Osteocyte (in vitro differentiated cells): ENCODE measurements around the gene SPEG. TPM values are rescaled to one million over a fixed set of nuclear protein-coding genes. Genes with fewer than 3 reads are reported as not detected.

Experiments used
- DNase-seq: peaks from one replicate; pipeline ENCODE4 v3.0.0; 2021; ENCODE audit warnings: mixed read lengths; ENCODE audit not compliant: unreplicated experiment; ENCODE audit errors: extremely low spot score
- H3K27ac Mint-ChIP-seq: one replicate; pipeline ENCODE4 v1.8.0; 2021; ENCODE audit warnings: mild to moderate bottlenecking, mixed read lengths; ENCODE audit not compliant: unreplicated experiment
- H3K27me3 Mint-ChIP-seq: one replicate; pipeline ENCODE4 v1.8.0; 2021; ENCODE audit warnings: mixed read lengths; ENCODE audit not compliant: unreplicated experiment
- H3K36me3 Mint-ChIP-seq: one replicate; pipeline ENCODE4 v1.8.0; 2021; ENCODE audit warnings: mixed read lengths; ENCODE audit not compliant: unreplicated experiment
- H3K4me1 Mint-ChIP-seq: one replicate; pipeline ENCODE4 v1.8.0; 2021; ENCODE audit warnings: mixed read lengths; ENCODE audit not compliant: unreplicated experiment
- H3K4me3 Mint-ChIP-seq: one replicate; pipeline ENCODE4 v1.8.0; 2021; ENCODE audit warnings: mild to moderate bottlenecking, moderate library complexity, mixed read lengths; ENCODE audit not compliant: unreplicated experiment
- H3K9me3 Mint-ChIP-seq: one replicate; pipeline ENCODE4 v1.8.0; 2021; ENCODE audit warnings: mixed read lengths; ENCODE audit not compliant: unreplicated experiment
- CTCF ChIP-seq: fragments of 200-600 bp; sonication (generic); IDR thresholded peaks from 2 replicates; pipeline ENCODE4 v1.5.0; 2021; ENCODE audit warnings: antibody characterized with exemption, mild to moderate bottlenecking, moderate library complexity
- total RNA-seq: library from RNA; stranded (reverse); gene quantifications from 2 replicates; pipeline ENCODE4 v1.2.1, GENCODE V29; 2021

Gene SPEG
- total RNA-seq, 1 donor from 2014 or later, result 30.3 TPM

DNA sequence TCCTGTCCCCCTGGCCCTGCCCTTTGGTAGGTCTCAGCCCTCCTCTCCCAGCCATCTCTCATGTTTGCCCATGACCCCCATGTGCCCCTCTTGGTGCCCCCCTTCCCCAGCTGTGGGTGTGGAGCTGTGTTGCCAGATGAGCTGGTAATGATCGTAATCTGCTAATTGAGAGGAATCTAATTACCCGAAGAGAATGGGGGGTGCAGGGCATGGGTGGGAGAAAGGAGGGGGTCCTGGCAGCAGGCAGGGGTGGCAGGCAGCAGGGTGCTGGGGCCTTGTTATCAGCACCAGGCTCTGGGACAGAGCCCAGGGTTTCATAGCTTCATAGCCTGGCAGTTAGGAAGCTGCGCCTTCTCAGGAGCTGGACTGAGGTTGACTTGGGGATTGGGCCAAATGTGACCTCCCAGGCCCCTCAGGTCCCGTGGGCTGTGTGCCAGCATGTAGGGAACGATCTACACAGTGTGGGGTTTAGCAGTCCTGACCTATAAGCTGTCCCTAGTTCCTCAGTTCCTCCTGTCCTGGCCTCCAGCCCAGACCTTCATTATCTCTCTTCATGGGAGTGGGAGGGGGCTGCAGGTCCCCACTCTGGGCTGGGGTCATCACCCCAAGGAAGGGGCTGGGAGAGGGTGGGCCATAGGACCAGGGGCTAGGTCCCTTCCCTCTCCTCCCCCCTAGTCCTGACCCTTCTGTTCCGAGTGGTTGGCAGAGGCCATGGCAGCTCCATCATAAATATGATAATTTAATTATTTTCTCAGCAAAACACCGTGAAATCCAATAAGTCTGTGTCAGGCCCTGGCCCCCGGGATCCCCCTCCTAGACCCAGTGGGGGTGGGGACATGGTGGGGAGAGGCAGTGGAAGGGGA lies 73.2 kb downstream of the SPEG start:
- peaks cover 16% of the 10 kb centered on the region for H3K27me3 Mint-ChIP-seq

GRCh38 chr2:219508444-219508734 lies 73.7 kb downstream of the SPEG start:
- peaks cover 21% of the 10 kb centered on the region for H3K27me3 Mint-ChIP-seq
- no peak overlapping the region for H3K4me3 Mint-ChIP-seq
- peaks cover 12% of the 10 kb centered on the region for H3K36me3 Mint-ChIP-seq
- DNase-seq, result no peak
- H3K4me1 Mint-ChIP-seq, result peaks cover 19% of the 10 kb centered on the region
- TF ChIP-seq CTCF, result no peak
- H3K27ac Mint-ChIP-seq, result no peak overlapping the region
- no peaks in the 10 kb centered on the region for H3K9me3 Mint-ChIP-seq

More for the DNA sequence above, 73.2 kb downstream of the SPEG start:
- no peak for DNase-seq
- no peaks in the 10 kb centered on the region for H3K9me3 Mint-ChIP-seq
- no peak overlapping the region for H3K4me3 Mint-ChIP-seq
- no peak for TF ChIP-seq CTCF
- H3K27ac Mint-ChIP-seq, result no peak overlapping the region
- H3K4me1 Mint-ChIP-seq, result peaks cover 17% of the 10 kb centered on the region
- H3K36me3 Mint-ChIP-seq, result peaks cover 12% of the 10 kb centered on the region

DNA sequence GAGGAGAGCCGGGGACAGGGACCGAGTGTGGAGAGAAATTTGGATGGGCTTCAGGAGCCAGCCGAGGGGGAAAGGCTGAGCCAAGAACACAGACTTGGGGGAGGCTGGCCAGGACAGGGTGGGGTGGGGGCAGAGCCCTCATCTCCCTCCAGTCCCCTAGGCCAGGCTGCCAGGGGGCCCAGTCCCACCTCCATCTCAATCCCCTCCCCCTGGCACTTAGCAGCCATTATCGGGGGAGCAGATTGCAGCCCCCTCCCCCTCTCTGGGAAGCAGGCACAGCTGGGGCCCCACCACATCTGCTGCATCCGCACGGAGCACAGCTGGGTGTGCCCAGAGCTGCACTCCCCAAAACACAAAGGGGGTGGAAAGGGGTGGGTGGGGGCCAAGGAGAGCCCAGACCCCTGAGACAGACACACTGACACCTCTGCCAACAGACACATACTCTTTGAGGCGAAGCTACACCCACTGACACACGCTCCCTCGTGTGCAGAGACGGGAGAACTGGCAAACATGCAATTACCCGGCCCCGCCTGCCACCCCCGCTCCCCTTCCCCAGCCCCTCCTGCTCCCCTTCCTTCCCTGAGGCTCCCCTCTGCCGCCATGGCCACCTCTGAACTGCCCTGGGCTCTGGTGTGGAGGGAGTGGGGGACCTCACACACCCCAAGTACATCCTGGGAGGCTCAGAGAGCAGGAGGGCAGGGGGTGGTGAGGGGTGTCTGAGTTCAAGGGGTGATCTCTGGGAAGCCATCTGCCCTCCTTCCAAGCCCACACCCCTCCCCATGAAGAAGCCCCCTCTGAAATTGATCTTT lies 74.5 kb downstream of the SPEG start:
- H3K27ac Mint-ChIP-seq, result peak overlapping the region; percentile 6

GRCh38 chr2:219509780-219510511 lies 75.3 kb downstream of the SPEG start:
- H3K27me3 Mint-ChIP-seq, result peaks cover 34% of the 10 kb centered on the region
- DNase-seq, result no peak
- peaks cover 2% of the 10 kb centered on the region for H3K36me3 Mint-ChIP-seq
- peak; percentile 73 for TF ChIP-seq CTCF
- no peaks in the 10 kb centered on the region for H3K9me3 Mint-ChIP-seq
- peak overlapping the region; percentile 68 for H3K4me3 Mint-ChIP-seq
- H3K27ac Mint-ChIP-seq, result peak overlapping the region; percentile 6
- peaks cover 27% of the 10 kb centered on the region for H3K4me1 Mint-ChIP-seq

More for the DNA sequence above, 74.5 kb downstream of the SPEG start:
- no peak for TF ChIP-seq CTCF
- Mint-ChIP-seq H3K36me3 (peaks cover 7% of the 10 kb centered on the region), H3K27me3 (peaks cover 29% of the 10 kb centered on the region), H3K4me3 (peak overlapping the region; percentile 68), H3K9me3 (no peaks in the 10 kb centered on the region), H3K4me1 (peaks cover 26% of the 10 kb centered on the region)
- no peak for DNase-seq
